ENCODE data around the gene SLC22A4. TPM values are rescaled to one million over a fixed set of nuclear protein-coding genes. Genes with fewer than 3 reads are reported as not detected.

Gene SLC22A4
- total RNA-seq, 1 experiment from 2014 or later: 0.72 TPM

- Histone ChIP-seq H2AK5ac (ENCODE audit: insufficient read length, low read length) (no peak overlapping the region), H3T11ph (ENCODE audit: low read length) (no peak overlapping the region), H2BK15ac (ENCODE audit: low read depth, low read length) (no peak overlapping the region), H3K4ac (ENCODE audit: low read depth, low read length) (no peak overlapping the region), H3K27ac (ENCODE audit: insufficient read length, low read depth, low read length) (no peak overlapping the region), H3K18ac (ENCODE audit: insufficient read length, low read depth, low read length) (no peak overlapping the region), H3K79me1 (ENCODE audit: insufficient read depth, low read depth, low read length, poor library complexity, severe bottlenecking) (no peaks in the 10 kb centered on the region), H2BK120ac (ENCODE audit: low read depth, low read length, poor library complexity, severe bottlenecking) (no peak overlapping the region), H3K9ac (ENCODE audit: extremely low read depth, insufficient read length, low read length) (no peak overlapping the region), H3K4me2 (ENCODE audit: insufficient read depth, insufficient read length, low read length) (no peak overlapping the region), H4K91ac (ENCODE audit: insufficient read length, low read depth, low read length) (no peak overlapping the region), H4K20me1 (ENCODE audit: control insufficient read depth, insufficient read depth, insufficient read length) (no peaks in the 10 kb centered on the region), H2BK20ac (ENCODE audit: low read depth, low read length, poor library complexity, severe bottlenecking) (no peak overlapping the region), H3K9me3 (ENCODE audit: control insufficient read depth, low read depth, low read length) (no peaks in the 10 kb centered on the region), H3K23me2 (ENCODE audit: insufficient read length, low read depth, low read length, poor library complexity, severe bottlenecking) (peaks cover 18% of the 10 kb centered on the region), H3K23ac (ENCODE audit: insufficient read length, low read depth, low read length) (no peak overlapping the region), H3K14ac (ENCODE audit: insufficient read depth, low read length) (no peak overlapping the region), H2AFZ (ENCODE audit: low read length) (no peak overlapping the region), H2BK5ac (ENCODE audit: insufficient read length, low read length) (no peak overlapping the region), H3K27me3 (ENCODE audit: insufficient read depth, low read length) (peaks cover 3% of the 10 kb centered on the region; the same call in 1 of the 2 replicates), H3K56ac (ENCODE audit: insufficient read length, low read depth, low read length) (no peak overlapping the region), H4K5ac (ENCODE audit: insufficient read length, low read depth, low read length) (no peak overlapping the region), H3K4me1 (ENCODE audit: insufficient read depth, low read length) (no peaks in the 10 kb centered on the region), H4K8ac (replicated peaks; ENCODE audit: insufficient read length, low read depth, low read length) (no peak overlapping the region), H2BK12ac (ENCODE audit: insufficient read length, low read depth, low read length) (no peak overlapping the region), H3K79me2 (ENCODE audit: insufficient read depth, low read length) (no peaks in the 10 kb centered on the region)
- H3K27ac Mint-ChIP-seq: no peak overlapping the region
- TF ChIP-seq, protein P1, sequence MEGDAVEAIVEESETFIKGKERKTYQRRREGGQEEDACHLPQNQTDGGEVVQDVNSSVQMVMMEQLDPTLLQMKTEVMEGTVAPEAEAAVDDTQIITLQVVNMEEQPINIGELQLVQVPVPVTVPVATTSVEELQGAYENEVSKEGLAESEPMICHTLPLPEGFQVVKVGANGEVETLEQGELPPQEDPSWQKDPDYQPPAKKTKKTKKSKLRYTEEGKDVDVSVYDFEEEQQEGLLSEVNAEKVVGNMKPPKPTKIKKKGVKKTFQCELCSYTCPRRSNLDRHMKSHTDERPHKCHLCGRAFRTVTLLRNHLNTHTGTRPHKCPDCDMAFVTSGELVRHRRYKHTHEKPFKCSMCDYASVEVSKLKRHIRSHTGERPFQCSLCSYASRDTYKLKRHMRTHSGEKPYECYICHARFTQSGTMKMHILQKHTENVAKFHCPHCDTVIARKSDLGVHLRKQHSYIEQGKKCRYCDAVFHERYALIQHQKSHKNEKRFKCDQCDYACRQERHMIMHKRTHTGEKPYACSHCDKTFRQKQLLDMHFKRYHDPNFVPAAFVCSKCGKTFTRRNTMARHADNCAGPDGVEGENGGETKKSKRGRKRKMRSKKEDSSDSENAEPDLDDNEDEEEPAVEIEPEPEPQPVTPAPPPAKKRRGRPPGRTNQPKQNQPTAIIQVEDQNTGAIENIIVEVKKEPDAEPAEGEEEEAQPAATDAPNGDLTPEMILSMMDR (conservative IDR thresholded peaks at IDR 0.05): no peak
- DNase-seq: no peak
- peaks cover 20% of the 10 kb centered on the region in 2 experiments for H3K4me1 Mint-ChIP-seq
- no CpG with 5 or more reads among the region's 2 CpGs for WGBS (ENCODE audit: extremely low coverage, insufficient read length, low lambda C conversion rate)
- peaks cover 28% of the 10 kb centered on the region for H3K27me3 Mint-ChIP-seq (ENCODE audit: low read depth)
- no peaks in the 10 kb centered on the region for H3K9me3 Mint-ChIP-seq
- H3K36me3 Mint-ChIP-seq (ENCODE audit: insufficient read depth in 1 of 3, low read depth in 3 of 3): no peaks in the 10 kb centered on the region
- no peak overlapping the region for H3K4me3 Mint-ChIP-seq
These were observed 3.2 kb upstream of the SLC22A4 start for GRCh38 chr5:132291026-132291425.

Data from H9 (cell line).